ENCODE results near the gene RPP30.

DNA sequence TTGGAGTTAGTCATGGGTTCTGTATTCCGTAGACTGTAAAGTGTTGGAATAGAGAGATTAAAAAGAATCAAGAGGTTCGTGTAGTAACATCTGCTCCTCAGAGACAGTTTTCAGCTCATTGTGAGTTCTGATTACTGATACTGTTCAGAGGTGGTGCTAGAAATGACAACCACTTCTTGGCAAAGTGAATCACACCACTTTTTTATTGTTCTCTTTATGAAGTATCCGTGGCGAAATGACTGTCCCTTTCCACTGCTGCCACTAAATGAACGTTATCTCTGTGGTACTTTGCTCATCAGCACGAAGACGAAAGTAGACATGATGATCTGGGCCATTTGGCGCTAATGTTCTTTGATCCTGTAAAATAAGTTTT lies 860 bp downstream of the RPP30 start:
- TF ChIP-seq, protein P1, sequence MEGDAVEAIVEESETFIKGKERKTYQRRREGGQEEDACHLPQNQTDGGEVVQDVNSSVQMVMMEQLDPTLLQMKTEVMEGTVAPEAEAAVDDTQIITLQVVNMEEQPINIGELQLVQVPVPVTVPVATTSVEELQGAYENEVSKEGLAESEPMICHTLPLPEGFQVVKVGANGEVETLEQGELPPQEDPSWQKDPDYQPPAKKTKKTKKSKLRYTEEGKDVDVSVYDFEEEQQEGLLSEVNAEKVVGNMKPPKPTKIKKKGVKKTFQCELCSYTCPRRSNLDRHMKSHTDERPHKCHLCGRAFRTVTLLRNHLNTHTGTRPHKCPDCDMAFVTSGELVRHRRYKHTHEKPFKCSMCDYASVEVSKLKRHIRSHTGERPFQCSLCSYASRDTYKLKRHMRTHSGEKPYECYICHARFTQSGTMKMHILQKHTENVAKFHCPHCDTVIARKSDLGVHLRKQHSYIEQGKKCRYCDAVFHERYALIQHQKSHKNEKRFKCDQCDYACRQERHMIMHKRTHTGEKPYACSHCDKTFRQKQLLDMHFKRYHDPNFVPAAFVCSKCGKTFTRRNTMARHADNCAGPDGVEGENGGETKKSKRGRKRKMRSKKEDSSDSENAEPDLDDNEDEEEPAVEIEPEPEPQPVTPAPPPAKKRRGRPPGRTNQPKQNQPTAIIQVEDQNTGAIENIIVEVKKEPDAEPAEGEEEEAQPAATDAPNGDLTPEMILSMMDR (conservative IDR thresholded peaks at IDR 0.05; ENCODE audit: low read depth, low read length), result no peak
- TF ChIP-seq EZH2 (IDR thresholded peaks at IDR 0.05; ENCODE audit: borderline replicate concordance, low read depth, low read length, poor library complexity, severe bottlenecking), result no peak

Measured in A673 (cell line).